ENCODE results near the gene PAX5. TPM values are rescaled to one million over a fixed set of nuclear protein-coding genes. Genes with fewer than 3 reads are reported as not detected.

PAX5 gene
- polyA plus RNA-seq, 1 of the 3 experiments (the other 2 are of a cell fraction), result 0.05 TPM

DNA sequence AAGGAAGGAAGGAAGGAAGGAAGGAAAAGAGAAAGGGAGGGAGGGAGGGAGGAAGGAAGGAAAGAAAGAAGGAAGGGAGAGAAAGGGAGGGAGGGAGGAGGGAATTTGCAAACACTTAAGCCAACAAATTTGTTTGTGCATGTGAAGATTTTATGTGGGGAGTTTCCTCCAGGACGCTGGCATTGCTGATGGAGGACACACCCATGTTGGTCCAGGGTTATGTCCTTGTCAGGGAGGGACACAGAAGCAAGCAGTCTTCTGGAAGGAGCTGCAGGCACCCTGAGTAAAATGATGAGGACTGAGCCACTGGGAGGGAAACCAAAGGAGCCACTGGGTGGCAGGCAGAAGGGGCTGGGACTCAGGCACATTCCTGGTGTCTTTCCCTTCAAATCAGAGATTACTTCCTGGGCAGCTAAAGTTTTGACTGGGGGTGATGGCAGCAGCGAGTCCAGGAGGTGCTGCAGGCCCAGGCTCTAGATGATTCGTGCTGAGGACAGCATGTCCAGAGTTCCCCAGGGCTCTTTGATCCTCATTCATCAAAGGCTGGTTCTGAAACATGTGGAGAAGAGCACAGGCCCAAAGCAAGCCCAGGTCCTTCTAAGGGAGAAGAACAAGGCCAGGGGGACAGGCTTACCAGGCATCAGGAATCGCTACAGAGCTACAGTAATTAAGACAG, 109.2 kb downstream of the PAX5 start:
- Histone ChIP-seq H3K9me3 (no peaks in the 10 kb centered on the region), H2AFZ (ENCODE audit: low read depth) (no peak overlapping the region), H3K27me3 (ENCODE audit: insufficient read depth) (no peaks in the 10 kb centered on the region), H3K27ac (ENCODE audit: low read depth in 2 of 2, low read length in 1 of 2) (no peak overlapping the region), H3K79me2 (ENCODE audit: insufficient read depth) (no peaks in the 10 kb centered on the region), H4K20me1 (ENCODE audit: insufficient read depth) (no peaks in the 10 kb centered on the region), H3K4me2 (no peak overlapping the region), H3K4me1 (ENCODE audit: control insufficient read depth in 1 of 2, insufficient read depth in 2 of 2, low read depth in 1 of 2, low read length in 1 of 2) (peaks cover 0 to 9% of the 10 kb centered on the region in 2 experiments; a peak in 1 of 4 replicates), H3K36me3 (replicated peaks in 1 of 2; ENCODE audit: control insufficient read depth in 1 of 2, insufficient read depth in 2 of 2, low read length in 1 of 2) (no peaks in the 10 kb centered on the region), H3K9me2 (no peaks in the 10 kb centered on the region), H3K4me3 (ENCODE audit: low read depth in 2 of 2, low read length in 1 of 2) (no peak overlapping the region), H3F3A (replicated peaks; ENCODE audit: insufficient read depth) (peaks cover 4% of the 10 kb centered on the region), H3K9ac (no peak overlapping the region)
- CTCF ChIA-PET, result interaction anchor here (1.3 to 1.6 kb wide), 2 partner anchors 11 to 52 kb away, joined by 3 to 6 read pairs; no protein-coding TSS in a partner anchor
- POLR2A ChIA-PET, result no interaction called here
- whole genome bisulfite sequencing (ENCODE audit: low lambda C conversion rate), result 54% methylated on average over 4 of the region's 4 CpGs
- DNase-seq, result no peak
- TF ChIP-seq, protein P1, sequence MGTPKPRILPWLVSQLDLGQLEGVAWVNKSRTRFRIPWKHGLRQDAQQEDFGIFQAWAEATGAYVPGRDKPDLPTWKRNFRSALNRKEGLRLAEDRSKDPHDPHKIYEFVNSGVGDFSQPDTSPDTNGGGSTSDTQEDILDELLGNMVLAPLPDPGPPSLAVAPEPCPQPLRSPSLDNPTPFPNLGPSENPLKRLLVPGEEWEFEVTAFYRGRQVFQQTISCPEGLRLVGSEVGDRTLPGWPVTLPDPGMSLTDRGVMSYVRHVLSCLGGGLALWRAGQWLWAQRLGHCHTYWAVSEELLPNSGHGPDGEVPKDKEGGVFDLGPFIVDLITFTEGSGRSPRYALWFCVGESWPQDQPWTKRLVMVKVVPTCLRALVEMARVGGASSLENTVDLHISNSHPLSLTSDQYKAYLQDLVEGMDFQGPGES (IDR thresholded peaks at IDR 0.05; ENCODE audit: low read depth, low read length), result no peak
- TF ChIP-seq SMC3 (IDR thresholded peaks at IDR 0.05; ENCODE audit: low read depth, low read length) (no peak), GATA2 (CRISPR knock-in tag; IDR thresholded peaks at IDR 0.05) (no peak), POLR2AphosphoS5 (IDR thresholded peaks at IDR 0.05; ENCODE audit: low read depth, low read length) (no peak), MEF2A (IDR thresholded peaks at IDR 0.05; ENCODE audit: borderline replicate concordance, low read depth) (no peak), YY1 (IDR thresholded peaks at IDR 0.05; ENCODE audit: low read depth) (no peak), NRF1 (IDR thresholded peaks at IDR 0.05; ENCODE audit: low read depth, low read length) (no peak), TAF1 (IDR thresholded peaks at IDR 0.05; ENCODE audit: borderline replicate concordance, low read depth, low read length) (no peak), FOSL2 (IDR thresholded peaks at IDR 0.05; ENCODE audit: borderline replicate concordance, low read depth) (no peak), CHD2 (IDR thresholded peaks at IDR 0.05; ENCODE audit: low read length, partially characterized antibody) (no peak)
- TF ChIP-seq, protein P2, sequence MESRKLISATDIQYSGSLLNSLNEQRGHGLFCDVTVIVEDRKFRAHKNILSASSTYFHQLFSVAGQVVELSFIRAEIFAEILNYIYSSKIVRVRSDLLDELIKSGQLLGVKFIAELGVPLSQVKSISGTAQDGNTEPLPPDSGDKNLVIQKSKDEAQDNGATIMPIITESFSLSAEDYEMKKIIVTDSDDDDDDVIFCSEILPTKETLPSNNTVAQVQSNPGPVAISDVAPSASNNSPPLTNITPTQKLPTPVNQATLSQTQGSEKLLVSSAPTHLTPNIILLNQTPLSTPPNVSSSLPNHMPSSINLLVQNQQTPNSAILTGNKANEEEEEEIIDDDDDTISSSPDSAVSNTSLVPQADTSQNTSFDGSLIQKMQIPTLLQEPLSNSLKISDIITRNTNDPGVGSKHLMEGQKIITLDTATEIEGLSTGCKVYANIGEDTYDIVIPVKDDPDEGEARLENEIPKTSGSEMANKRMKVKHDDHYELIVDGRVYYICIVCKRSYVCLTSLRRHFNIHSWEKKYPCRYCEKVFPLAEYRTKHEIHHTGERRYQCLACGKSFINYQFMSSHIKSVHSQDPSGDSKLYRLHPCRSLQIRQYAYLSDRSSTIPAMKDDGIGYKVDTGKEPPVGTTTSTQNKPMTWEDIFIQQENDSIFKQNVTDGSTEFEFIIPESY (IDR thresholded peaks at IDR 0.05; ENCODE audit: borderline replicate concordance, low read depth), result no peak
- TF ChIP-seq, protein P3, sequence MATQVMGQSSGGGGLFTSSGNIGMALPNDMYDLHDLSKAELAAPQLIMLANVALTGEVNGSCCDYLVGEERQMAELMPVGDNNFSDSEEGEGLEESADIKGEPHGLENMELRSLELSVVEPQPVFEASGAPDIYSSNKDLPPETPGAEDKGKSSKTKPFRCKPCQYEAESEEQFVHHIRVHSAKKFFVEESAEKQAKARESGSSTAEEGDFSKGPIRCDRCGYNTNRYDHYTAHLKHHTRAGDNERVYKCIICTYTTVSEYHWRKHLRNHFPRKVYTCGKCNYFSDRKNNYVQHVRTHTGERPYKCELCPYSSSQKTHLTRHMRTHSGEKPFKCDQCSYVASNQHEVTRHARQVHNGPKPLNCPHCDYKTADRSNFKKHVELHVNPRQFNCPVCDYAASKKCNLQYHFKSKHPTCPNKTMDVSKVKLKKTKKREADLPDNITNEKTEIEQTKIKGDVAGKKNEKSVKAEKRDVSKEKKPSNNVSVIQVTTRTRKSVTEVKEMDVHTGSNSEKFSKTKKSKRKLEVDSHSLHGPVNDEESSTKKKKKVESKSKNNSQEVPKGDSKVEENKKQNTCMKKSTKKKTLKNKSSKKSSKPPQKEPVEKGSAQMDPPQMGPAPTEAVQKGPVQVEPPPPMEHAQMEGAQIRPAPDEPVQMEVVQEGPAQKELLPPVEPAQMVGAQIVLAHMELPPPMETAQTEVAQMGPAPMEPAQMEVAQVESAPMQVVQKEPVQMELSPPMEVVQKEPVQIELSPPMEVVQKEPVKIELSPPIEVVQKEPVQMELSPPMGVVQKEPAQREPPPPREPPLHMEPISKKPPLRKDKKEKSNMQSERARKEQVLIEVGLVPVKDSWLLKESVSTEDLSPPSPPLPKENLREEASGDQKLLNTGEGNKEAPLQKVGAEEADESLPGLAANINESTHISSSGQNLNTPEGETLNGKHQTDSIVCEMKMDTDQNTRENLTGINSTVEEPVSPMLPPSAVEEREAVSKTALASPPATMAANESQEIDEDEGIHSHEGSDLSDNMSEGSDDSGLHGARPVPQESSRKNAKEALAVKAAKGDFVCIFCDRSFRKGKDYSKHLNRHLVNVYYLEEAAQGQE (IDR thresholded peaks at IDR 0.05; ENCODE audit: low read depth, low read length), result no peak
- TF ChIP-seq, protein P4, sequence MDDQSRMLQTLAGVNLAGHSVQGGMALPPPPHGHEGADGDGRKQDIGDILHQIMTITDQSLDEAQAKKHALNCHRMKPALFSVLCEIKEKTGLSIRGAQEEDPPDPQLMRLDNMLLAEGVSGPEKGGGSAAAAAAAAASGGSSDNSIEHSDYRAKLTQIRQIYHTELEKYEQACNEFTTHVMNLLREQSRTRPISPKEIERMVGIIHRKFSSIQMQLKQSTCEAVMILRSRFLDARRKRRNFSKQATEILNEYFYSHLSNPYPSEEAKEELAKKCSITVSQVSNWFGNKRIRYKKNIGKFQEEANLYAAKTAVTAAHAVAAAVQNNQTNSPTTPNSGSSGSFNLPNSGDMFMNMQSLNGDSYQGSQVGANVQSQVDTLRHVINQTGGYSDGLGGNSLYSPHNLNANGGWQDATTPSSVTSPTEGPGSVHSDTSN (IDR thresholded peaks at IDR 0.05), result no peak
- TF ChIP-seq, protein P5, sequence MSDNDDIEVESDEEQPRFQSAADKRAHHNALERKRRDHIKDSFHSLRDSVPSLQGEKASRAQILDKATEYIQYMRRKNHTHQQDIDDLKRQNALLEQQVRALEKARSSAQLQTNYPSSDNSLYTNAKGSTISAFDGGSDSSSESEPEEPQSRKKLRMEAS (IDR thresholded peaks at IDR 0.05; ENCODE audit: low read depth), result no peak
- TF ChIP-seq, protein P6, sequence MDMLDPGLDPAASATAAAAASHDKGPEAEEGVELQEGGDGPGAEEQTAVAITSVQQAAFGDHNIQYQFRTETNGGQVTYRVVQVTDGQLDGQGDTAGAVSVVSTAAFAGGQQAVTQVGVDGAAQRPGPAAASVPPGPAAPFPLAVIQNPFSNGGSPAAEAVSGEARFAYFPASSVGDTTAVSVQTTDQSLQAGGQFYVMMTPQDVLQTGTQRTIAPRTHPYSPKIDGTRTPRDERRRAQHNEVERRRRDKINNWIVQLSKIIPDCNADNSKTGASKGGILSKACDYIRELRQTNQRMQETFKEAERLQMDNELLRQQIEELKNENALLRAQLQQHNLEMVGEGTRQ (IDR thresholded peaks at IDR 0.05; ENCODE audit: borderline replicate concordance, low read depth, low read length), result no peak
